ENCODE data around the gene SIRT4. TPM values are rescaled to one million over a fixed set of nuclear protein-coding genes. Genes with fewer than 3 reads are reported as not detected.

Gene SIRT4
- total RNA-seq, 1 experiment from 2014 or later, result 2.1 TPM

GRCh38 chr12:120276734-120277133 lies 25.4 kb upstream of the SIRT4 start:
- H3K4me1 Mint-ChIP-seq, result no peaks in the 10 kb centered on the region
- H3K9me3 Mint-ChIP-seq, result peaks cover 14 to 16% of the 10 kb centered on the region in 2 experiments
- no peak overlapping the region for H3K4me3 Mint-ChIP-seq
- H2BK12ac ChIP-seq (ENCODE audit: insufficient read length, low read depth, low read length), result no peak overlapping the region
- no peak overlapping the region for H4K8ac ChIP-seq (replicated peaks; ENCODE audit: insufficient read length, low read depth, low read length)
- H4K20me1 ChIP-seq (ENCODE audit: control insufficient read depth, insufficient read depth, insufficient read length), result no peaks in the 10 kb centered on the region
- H2BK20ac ChIP-seq (ENCODE audit: low read depth, low read length, poor library complexity, severe bottlenecking), result no peak overlapping the region
- no peaks in the 10 kb centered on the region for H3K79me1 ChIP-seq (ENCODE audit: insufficient read depth, low read depth, low read length, poor library complexity, severe bottlenecking)
- no peak overlapping the region for H2BK5ac ChIP-seq (ENCODE audit: insufficient read length, low read length)
- no peak overlapping the region for H3K18ac ChIP-seq (ENCODE audit: insufficient read length, low read depth, low read length)
- H3K23ac ChIP-seq (ENCODE audit: insufficient read length, low read depth, low read length), result no peak overlapping the region
- no peak overlapping the region for H3T11ph ChIP-seq (ENCODE audit: low read length)
- no peak overlapping the region for H3K4me2 ChIP-seq (ENCODE audit: insufficient read depth, insufficient read length, low read length)
- H4K5ac ChIP-seq (ENCODE audit: insufficient read length, low read depth, low read length), result no peak overlapping the region
- no peaks in the 10 kb centered on the region for H3K4me1 ChIP-seq (ENCODE audit: insufficient read depth, low read length)
- no peak overlapping the region for H3K27ac ChIP-seq (ENCODE audit: insufficient read length, low read depth, low read length)
- no peaks in the 10 kb centered on the region for H3K79me2 ChIP-seq (ENCODE audit: insufficient read depth, low read length)
- no peak overlapping the region for H2BK120ac ChIP-seq (ENCODE audit: low read depth, low read length, poor library complexity, severe bottlenecking)
- H3K9me3 ChIP-seq (ENCODE audit: control insufficient read depth, low read depth, low read length), result peaks cover 6% of the 10 kb centered on the region
- H4K91ac ChIP-seq (ENCODE audit: insufficient read length, low read depth, low read length), result no peak overlapping the region
- no peak overlapping the region for H2AFZ ChIP-seq (ENCODE audit: low read length)
- no peak for DNase-seq
- no peak overlapping the region for H3K14ac ChIP-seq (ENCODE audit: insufficient read depth, low read length)
- TF ChIP-seq CTCF (conservative IDR thresholded peaks at IDR 0.05), result no peak
- H3K23me2 ChIP-seq (ENCODE audit: insufficient read length, low read depth, low read length, poor library complexity, severe bottlenecking), result no peaks in the 10 kb centered on the region
- peaks cover 6 to 15% (median 8%) of the 10 kb centered on the region in 3 experiments for H3K36me3 Mint-ChIP-seq (ENCODE audit: insufficient read depth in 1 of 3, low read depth in 3 of 3)
- no peaks in the 10 kb centered on the region; the same call in 1 of the 2 replicates for H3K27me3 Mint-ChIP-seq (ENCODE audit: low read depth)
- no CpG with 5 or more reads among the region's 6 CpGs for WGBS (ENCODE audit: extremely low coverage, insufficient read length, low lambda C conversion rate)
- H3K27me3 ChIP-seq (ENCODE audit: insufficient read depth, low read length), result no peaks in the 10 kb centered on the region
- no peak overlapping the region for H2AK5ac ChIP-seq (ENCODE audit: insufficient read length, low read length)
- H3K9ac ChIP-seq (ENCODE audit: extremely low read depth, insufficient read length, low read length), result no peak overlapping the region
- H3K27ac Mint-ChIP-seq, result no peak overlapping the region
- H3K4ac ChIP-seq (ENCODE audit: low read depth, low read length), result no peak overlapping the region
- no peak overlapping the region for H3K56ac ChIP-seq (ENCODE audit: insufficient read length, low read depth, low read length)
- no peak overlapping the region for H2BK15ac ChIP-seq (ENCODE audit: low read depth, low read length)

Data from H9 (cell line).